Left lung (tissue), 10 donors: ENCODE measurements around the gene SEH1L. TPM values are rescaled to one million over a fixed set of nuclear protein-coding genes. Genes with fewer than 3 reads are reported as not detected.

ENCODE experiments used
- ATAC-seq: fragments of 200-7000 bp; cut with Tn5 transposase; one replicate; pipeline ENCODE4 v1.9.1; 2020; ENCODE audit warnings: moderate library complexity
- DNase-seq, 4 donors: peaks; one replicate each; pipeline ENCODE4 v3.0.0-alpha.2; 2013 to 2020
- H3K27ac ChIP-seq, 2 donors: fragments of 200-600 bp; sonication (generic) in 1 of 2; one replicate each; pipeline versions ENCODE4 v1.5.0 to v1.8.0; 2020 to 2021
- H3K27me3 ChIP-seq, 2 donors: fragments of 200-600 bp; sonication (generic) in 1 of 2; one replicate each; pipeline versions ENCODE4 v1.5.0 to v1.8.0; 2020 to 2021
- H3K36me3 ChIP-seq, 2 donors: fragments of 200-600 bp; sonication (generic) in 1 of 2; one replicate each; pipeline versions ENCODE4 v1.5.0 to v1.8.0; 2020 to 2021
- H3K4me1 ChIP-seq, 2 donors: fragments of 200-600 bp; one replicate each; pipeline ENCODE4 v1.8.0; 2021
- H3K4me3 ChIP-seq, 2 donors: fragments of 200-600 bp; sonication (generic) in 1 of 2; one replicate each; pipeline versions ENCODE4 v1.5.0 to v1.8.0; 2020 to 2021; ENCODE audit warnings: mild to moderate bottlenecking in 1 of 2
- H3K9me3 ChIP-seq, 2 donors: fragments of 200-600 bp; sonication (generic) in 1 of 2; one replicate each; pipeline versions ENCODE4 v1.5.0 to v1.8.0; 2020 to 2021
- CTCF ChIP-seq, 2 donors: fragments of 200-600 bp; sonication (generic) in 1 of 2; IDR thresholded peaks; one replicate each; pipeline versions ENCODE4 v1.5.0 to v1.8.0; 2021; ENCODE audit warnings: antibody characterized with exemption in 2 of 2
- intact Hi-C, 2 donors: fragments of 100-400 bp; cut with DNase I; formaldehyde crosslinking; loops; one replicate each; pipeline versions ENCODE4 v1.11.2 to v1.14.2; 2022
- polyA plus RNA-seq, 6 donors: library from polyadenylated mRNA; unstranded; fragments of 120-200 nt; gene quantifications; one replicate each; pipeline ENCODE4 v1.2.1, GENCODE V29; 2013; ENCODE audit not compliant: insufficient read length in 6 of 6
- total RNA-seq, 2 donors: library from RNA; stranded (reverse); fragmentation: NEBNext Ultra II Directional; extraction: Animal tissue kit (Norgen Biotek cat#: 25700); gene quantifications; one replicate each; pipeline ENCODE4 v1.2.1, GENCODE V29; 2021
- donor health status: DM: no; HTN: yes; CAD: no.
- donor health status: DM: no; HTN: no; CAD: no.

Gene SEH1L
- total and polyA plus RNA-seq, 8 donors = 28.3 to 49.9 (median 34.1) TPM

- no peak for TF ChIP-seq CTCF (IDR thresholded peaks at IDR 0.05)
- H3K4me1 ChIP-seq = no peaks in the 10 kb centered on the region
- no peak for ATAC-seq
- H3K9me3 ChIP-seq = peaks cover 0 to 6% of the 10 kb centered on the region in 2 donors
- H3K4me3 ChIP-seq = no peak overlapping the region
- H3K36me3 ChIP-seq = peaks cover 0 to 80% of the 10 kb centered on the region in 2 donors
- intact Hi-C loops = no loop called here
- H3K27me3 ChIP-seq = no peaks in the 10 kb centered on the region
- H3K27ac ChIP-seq = no peak overlapping the region
- no peak for DNase-seq
Observed at GRCh38 chr18:13018374-13018773, 70.6 kb downstream of the SEH1L start.

- ATAC-seq = no peak
- no peaks in the 10 kb centered on the region for H3K4me1 ChIP-seq
- H3K27ac ChIP-seq = no peak overlapping the region
- H3K4me3 ChIP-seq = no peak overlapping the region
- peaks cover 0 to 6% of the 10 kb centered on the region in 2 donors for H3K9me3 ChIP-seq
- no peak for DNase-seq
- peaks cover 0 to 81% of the 10 kb centered on the region in 2 donors for H3K36me3 ChIP-seq
- intact Hi-C loops = no loop called here
- H3K27me3 ChIP-seq = no peaks in the 10 kb centered on the region
- TF ChIP-seq CTCF (IDR thresholded peaks at IDR 0.05) = no peak
Observed at GRCh38 chr18:13019301-13019700, 71.5 kb downstream of the SEH1L start.

- peaks cover 0 to 74% of the 10 kb centered on the region in 2 donors for H3K36me3 ChIP-seq
- no peaks in the 10 kb centered on the region for H3K27me3 ChIP-seq
- TF ChIP-seq CTCF (IDR thresholded peaks at IDR 0.05) = no peak
- H3K4me3 ChIP-seq = no peak overlapping the region
- intact Hi-C loops = no loop called here
- ATAC-seq = no peak
- no peaks in the 10 kb centered on the region for H3K4me1 ChIP-seq
- H3K9me3 ChIP-seq = peaks cover 0 to 6% of the 10 kb centered on the region in 2 donors
- DNase-seq = no peak
- no peak overlapping the region for H3K27ac ChIP-seq
Observed at GRCh38 chr18:13022644-13023043, 74.8 kb downstream of the SEH1L start.

DNA sequence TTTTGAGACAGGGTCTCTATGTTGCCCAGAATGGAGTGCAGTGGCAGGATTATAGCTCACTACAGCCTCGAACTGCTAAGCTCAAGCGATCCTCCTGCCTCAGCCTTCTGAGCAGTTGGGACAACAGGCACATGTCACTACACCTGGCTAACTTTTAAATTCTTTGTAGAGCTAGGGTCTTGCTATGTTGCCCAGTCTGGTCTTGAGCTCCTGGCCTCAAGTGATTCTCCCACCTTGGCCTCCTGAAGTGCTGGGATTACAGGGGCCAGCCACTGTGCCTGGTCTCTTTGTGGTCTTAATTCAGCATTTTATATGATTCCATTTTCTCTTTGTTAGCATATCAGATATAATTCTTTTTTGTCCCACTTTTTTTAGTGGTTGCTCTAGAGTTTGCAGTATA is 77.4 kb downstream of the SEH1L start:
- H3K36me3 ChIP-seq = peaks cover 0 to 74% of the 10 kb centered on the region in 2 donors
- H3K9me3 ChIP-seq = peaks cover 0 to 6% of the 10 kb centered on the region in 2 donors
- DNase-seq (no peak), ATAC-seq (no peak)
- H3K4me1 ChIP-seq = no peaks in the 10 kb centered on the region
- H3K4me3 ChIP-seq = no peak overlapping the region
- intact Hi-C loops = no loop called here
- no peak for TF ChIP-seq CTCF (IDR thresholded peaks at IDR 0.05)
- H3K27ac ChIP-seq = no peak overlapping the region
- no peaks in the 10 kb centered on the region for H3K27me3 ChIP-seq

DNA sequence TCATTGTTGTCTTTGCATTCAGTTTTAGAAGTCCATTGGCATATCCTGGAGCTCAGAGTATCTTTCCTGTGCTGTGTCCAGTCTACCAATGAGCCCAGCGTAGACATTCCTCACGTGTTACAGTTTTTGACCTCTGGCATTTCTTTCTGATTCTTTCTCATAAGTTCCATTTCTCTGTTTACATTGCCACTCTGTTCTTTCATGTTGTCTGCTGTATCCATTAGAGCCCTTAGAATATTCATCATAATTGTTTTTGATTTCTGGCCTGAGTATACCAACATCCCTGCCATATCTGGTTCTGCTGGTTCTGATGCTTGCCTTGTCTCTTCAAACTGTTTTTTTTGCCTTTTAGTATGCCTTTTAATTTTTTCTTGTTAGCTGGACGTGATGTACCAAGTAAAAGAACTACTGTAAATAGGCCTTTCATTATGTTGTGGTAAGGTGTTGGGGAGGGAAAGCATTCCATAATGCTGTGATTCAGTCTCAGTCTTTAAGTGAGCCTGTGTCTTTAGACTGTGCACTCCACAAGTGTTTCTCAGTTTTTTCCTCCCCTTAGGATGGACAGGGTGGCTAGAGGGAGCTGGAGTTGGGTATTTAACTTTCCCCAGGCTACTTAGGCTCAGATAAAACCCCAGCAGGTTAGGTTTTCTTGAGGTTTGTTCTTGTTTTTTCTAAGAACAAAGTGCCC is 78.9 kb downstream of the SEH1L start:
- H3K27me3 ChIP-seq = no peaks in the 10 kb centered on the region
- DNase-seq (no peak), ATAC-seq (no peak)
- TF ChIP-seq CTCF (IDR thresholded peaks at IDR 0.05) = no peak
- H3K4me1 ChIP-seq = no peaks in the 10 kb centered on the region
- H3K27ac ChIP-seq = no peak overlapping the region
- peaks cover 0 to 6% of the 10 kb centered on the region in 2 donors for H3K9me3 ChIP-seq
- H3K36me3 ChIP-seq = peaks cover 0 to 83% of the 10 kb centered on the region in 2 donors
- no peak overlapping the region for H3K4me3 ChIP-seq
- intact Hi-C loops = no loop called here
